HepG2 (cell line): Measurements from ENCODE around the gene STRBP. TPM values are rescaled to one million over a fixed set of nuclear protein-coding genes. Genes with fewer than 3 reads are reported as not detected.

Experiments used
- ATAC-seq: fragments of 200-7000 bp; cut with Tn5 transposase; 3 replicates; pipeline ENCODE4 v1.9.1; 2020; ENCODE audit warnings: mild to moderate bottlenecking, moderate library complexity
- BruUV-seq: library from RNA; stranded (reverse); fragments of 400-500 nt; replicated peaks from 2 replicates; lab custom pipeline; 2021; lab: Mats Ljungman, UMichigan
- CTCF ChIA-PET: fragments of 300-600 bp; formaldehyde crosslinking; extraction: SDS; loops from one replicate; lab custom pipeline; 2021; ENCODE audit warnings: low total read pairs, inconsistent platforms, low intra/inter-chr PET ratio; lab: Yijun Ruan, JAX
- POLR2A ChIA-PET: fragments of 350-600 bp; sonication (Branson Sonifier 250); formaldehyde crosslinking; loops from one replicate; lab custom pipeline; 2020; ENCODE audit warnings: antibody characterized with exemption, inconsistent platforms; lab: Yijun Ruan, JAX
- DNase-seq: peaks from one replicate; pipeline ENCODE4 v3.0.0-alpha.2; 2015; ENCODE audit warnings: low spot score
- FAIRE-seq: peaks from 3 replicates; lab custom pipeline; 2011; peaks lifted over from hg19 to GRCh38; lab: Jason Lieb, UNC
- H2AFZ ChIP-seq: one replicate; pipeline ENCODE4 v1.6.1; 2011; ENCODE audit warnings: low read length, inconsistent platforms
- H3K27ac ChIP-seq: fragments of 300-600 bp; 3 replicates; pipeline ENCODE4 v1.8.0; 2011; ENCODE audit warnings: mixed run types, mild to moderate bottlenecking, mixed read lengths, low read length, inconsistent platforms; ENCODE audit not compliant: insufficient read depth; ENCODE audit errors: extremely low read length
- H3K27me3 ChIP-seq, 2 experiments: fragments of 200-600 bp in 1 of 2; 2 replicates in 1 of 2; 3 replicates in 1 of 2; pipeline versions ENCODE4 v1.6.0 to v1.8.0; 2011; ENCODE audit warnings: low read length in 2 of 2, mild to moderate bottlenecking in 2 of 2, moderate library complexity in 2 of 2, inconsistent platforms in 1 of 2; ENCODE audit not compliant: insufficient read depth in 2 of 2, control insufficient read depth in 1 of 2
- H3K36me3 ChIP-seq, 2 experiments: fragments of 200-600 bp in 1 of 2; replicated peaks in 1 of 2; 2 replicates in 1 of 2; 3 replicates in 1 of 2; pipeline versions ENCODE4 v1.5.1 to v1.8.0; 2011; ENCODE audit warnings: low read length in 2 of 2, inconsistent platforms in 1 of 2; ENCODE audit not compliant: insufficient read depth in 2 of 2, control insufficient read depth in 1 of 2
- H3K4me1 ChIP-seq: 2 replicates; pipeline ENCODE4 v1.5.1; 2012; ENCODE audit warnings: low read length, inconsistent platforms; ENCODE audit not compliant: insufficient read depth
- H3K4me2 ChIP-seq: 2 replicates; pipeline ENCODE4 v1.6.0; 2011; ENCODE audit warnings: low read depth, low read length, inconsistent platforms
- H3K4me3 ChIP-seq, 3 experiments: fragments of 200-600 bp in 1 of 3; sonication (generic), shearing (Covaris generic) in 1 of 3; replicated peaks in 1 of 3; 2 replicates each; pipeline ENCODE4 v1.5.1; 2011 to 2016; ENCODE audit warnings: low read length in 3 of 3, inconsistent platforms in 2 of 3, low read depth in 2 of 3, mild to moderate bottlenecking in 2 of 3, control low read depth in 1 of 3, mixed read lengths in 1 of 3; ENCODE audit not compliant: insufficient read depth in 1 of 3
- H3K79me2 ChIP-seq: one replicate; pipeline ENCODE4 v1.6.1; 2011; ENCODE audit warnings: low read length, inconsistent platforms; ENCODE audit not compliant: insufficient read depth
- H3K9ac ChIP-seq: 2 replicates; pipeline ENCODE4 v1.6.0; 2011; ENCODE audit warnings: mild to moderate bottlenecking, low read depth, low read length, inconsistent platforms; ENCODE audit not compliant: insufficient read depth
- H3K9me3 ChIP-seq: 2 replicates; pipeline ENCODE4 v1.5.1; 2012; ENCODE audit warnings: mild to moderate bottlenecking, low read length
- H4K20me1 ChIP-seq: 2 replicates; pipeline ENCODE4 v1.6.0; 2011; ENCODE audit warnings: inconsistent platforms, mild to moderate bottlenecking, low read length, moderate library complexity; ENCODE audit not compliant: insufficient read depth
- ATAD3A ChIP-seq: sonication (generic); formaldehyde crosslinking; IDR thresholded peaks from 2 replicates; pipeline ENCODE4 v1.4.0; 2020; ENCODE audit warnings: missing genetic modification reagents
- ATF6 ChIP-seq: sonication (generic); formaldehyde crosslinking; conservative IDR thresholded peaks from 2 replicates; pipeline ENCODE4 v1.4.0; 2020; ENCODE audit warnings: missing genetic modification reagents
- EEA1 ChIP-seq: sonication (generic); formaldehyde crosslinking; IDR thresholded peaks from 2 replicates; pipeline ENCODE4 v1.5.1; 2020; ENCODE audit warnings: mild to moderate bottlenecking, missing genetic modification reagents, borderline replicate concordance
- ELF3 ChIP-seq: IDR thresholded peaks from 2 replicates; pipeline ENCODE4 v1.6.1; 2016; ENCODE audit warnings: missing genetic modification reagents, missing compliant biosample characterization
- LCORL ChIP-seq, 2 experiments: fragments of 450-650 bp in 1 of 2; sonication (generic) in 1 of 2; formaldehyde crosslinking in 1 of 2; IDR thresholded peaks; 2 replicates each; pipeline versions ENCODE4 v1.5.0 to v1.6.1; 2017 to 2020; ENCODE audit warnings: antibody characterized with exemption in 1 of 2, missing genetic modification reagents in 1 of 2
- ZNF367 ChIP-seq: sonication (generic); formaldehyde crosslinking; IDR thresholded peaks from 2 replicates; pipeline ENCODE4 v1.4.0; 2020; ENCODE audit warnings: missing genetic modification reagents, borderline replicate concordance
- ZNF430 ChIP-seq: sonication (generic); formaldehyde crosslinking; IDR thresholded peaks from 2 replicates; pipeline ENCODE4 v1.9.0; 2021; ENCODE audit warnings: mild to moderate bottlenecking, missing genetic modification reagents
- ZSCAN9 ChIP-seq: IDR thresholded peaks from 2 replicates; pipeline ENCODE4 v1.6.1; 2016; ENCODE audit warnings: borderline replicate concordance
- WGBS: methylation state at CpG from one replicate; pipeline ENCODE4 v1.1.6; 2017; ENCODE audit warnings: low lambda C conversion rate; 5-methylcytosine and 5-hydroxymethylcytosine counted together
- in situ Hi-C: cut with HindIII; loops from 2 replicates; pipeline ENCODE4 v1.10.0; 2017; ENCODE audit warnings: low pct_unique_long_range_greater_than_20kb; ENCODE audit not compliant: extremely low pct_ligation_motif_present
- intact Hi-C: fragments of 100-400 bp; cut with micrococcal nuclease; formaldehyde crosslinking; loops from one replicate; pipeline ENCODE4 v1.10.0; 2022; ENCODE audit not compliant: unreplicated experiment
- polyA plus RNA-seq, 8 experiments: library from polyadenylated mRNA; depleted of rRNA in 3 of 8; stranded (reverse) in 7 of 8; unstranded in 1 of 8; fragments of >200 nt; fragmentation: Illumina TruSeq in 4 of 8; extraction: Trizol in 4 of 8; gene quantifications; 2 replicates each; pipeline versions ENCODE4 v1.2.1 to v1.2.3, GENCODE V29; 2011 to 2016; ENCODE audit warnings: low read depth in 4 of 8, missing spikeins in 1 of 8, mixed read lengths in 1 of 8; ENCODE audit not compliant: insufficient read depth in 1 of 8
- total RNA-seq, 5 experiments: library from RNA; depleted of rRNA; stranded (reverse); fragments of >200 nt; fragmentation: Illumina TruSeq; extraction: Trizol; gene quantifications; 2 replicates each; pipeline ENCODE4 v1.2.3, GENCODE V29; 2016; ENCODE audit warnings: low read depth in 1 of 5
- TF ChIP-seq, protein P1 (sequence below): sonication (generic); formaldehyde crosslinking; IDR thresholded peaks from 2 replicates; pipeline ENCODE4 v1.4.0; 2020; ENCODE audit warnings: missing genetic modification reagents, mild to moderate bottlenecking, borderline replicate concordance
- TF ChIP-seq, protein P2 (sequence below): sonication (generic); formaldehyde crosslinking; IDR thresholded peaks from 2 replicates; pipeline ENCODE4 v1.8.0; 2022; ENCODE audit warnings: missing genetic modification reagents, low read depth, mild to moderate bottlenecking, borderline replicate concordance
- TF ChIP-seq, protein P3 (sequence below): sonication (generic); formaldehyde crosslinking; IDR thresholded peaks from 2 replicates; pipeline ENCODE4 v1.4.0; 2020; ENCODE audit warnings: missing genetic modification reagents

Gene STRBP
- total and polyA plus RNA-seq, 2 of the 13 experiments (the other 11 are each of a cell fraction or from before 2014, with no cell fraction given) = 14.5 to 38.5 TPM

- Histone ChIP-seq H3K9ac (no peak overlapping the region), H3K4me1 (peaks cover 13% of the 10 kb centered on the region), H3K27me3 (no peaks in the 10 kb centered on the region), H3K27ac (no peak overlapping the region), H2AFZ (no peak overlapping the region), H3K4me2 (no peak overlapping the region), H3K36me3 (no peaks in the 10 kb centered on the region), H3K9me3 (no peaks in the 10 kb centered on the region), H3K79me2 (peaks cover 13% of the 10 kb centered on the region), H3K4me3 (no peak overlapping the region), H4K20me1 (no peaks in the 10 kb centered on the region; the same call in 1 of the 2 replicates)
- ChIA-PET CTCF (no interaction called here), POLR2A (no interaction called here)
- in situ Hi-C loops = no loop called here
- DNase-seq = peak; percentile 51
- ATAC-seq = peak; percentile 71
- WGBS = 97% methylated on average over 1 of the region's 1 CpG
- no TSS peak for BruUV-seq
- intact Hi-C loops = no loop called here
- FAIRE-seq = peak; percentile 23
- TF ChIP-seq ZNF430 = no peak
- TF ChIP-seq, protein P1, sequence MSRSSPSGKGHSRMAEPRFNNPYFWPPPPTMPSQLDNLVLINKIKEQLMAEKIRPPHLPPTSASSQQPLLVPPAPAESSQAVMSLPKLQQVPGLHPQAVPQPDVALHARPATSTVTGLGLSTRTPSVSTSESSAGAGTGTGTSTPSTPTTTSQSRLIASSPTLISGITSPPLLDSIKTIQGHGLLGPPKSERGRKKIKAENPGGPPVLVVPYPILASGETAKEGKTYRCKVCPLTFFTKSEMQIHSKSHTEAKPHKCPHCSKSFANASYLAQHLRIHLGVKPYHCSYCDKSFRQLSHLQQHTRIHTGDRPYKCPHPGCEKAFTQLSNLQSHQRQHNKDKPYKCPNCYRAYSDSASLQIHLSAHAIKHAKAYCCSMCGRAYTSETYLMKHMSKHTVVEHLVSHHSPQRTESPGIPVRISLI (CRISPR knock-in tag) = peak; percentile 77; the same call in 1 of the 2 replicates
These were observed 32.9 kb downstream of the STRBP start for GRCh38 chr9:123235448-123235847.

GRCh38 chr9:123234853-123235252 lies 33.5 kb downstream of the STRBP start:
- no peak overlapping the region for H3K4me3 ChIP-seq
- FAIRE-seq = no peak
- peaks cover 13% of the 10 kb centered on the region for H3K4me1 ChIP-seq
- ChIA-PET POLR2A (no interaction called here), CTCF (no interaction called here)
- no TSS peak for BruUV-seq
- H3K4me2 ChIP-seq = no peak overlapping the region
- ATAC-seq = no peak
- H3K27ac ChIP-seq = no peak overlapping the region
- in situ Hi-C loops = no loop called here
- no peaks in the 10 kb centered on the region for H3K27me3 ChIP-seq
- no peaks in the 10 kb centered on the region for H3K9me3 ChIP-seq
- TF ChIP-seq LCORL (IDR thresholded peaks at IDR 0.05) (no peak), LCORL (CRISPR knock-in tag; IDR thresholded peaks at IDR 0.05) (no peak), ZNF367 (CRISPR knock-in tag) (no peak), ATAD3A (CRISPR knock-in tag) (no peak), EEA1 (CRISPR knock-in tag) (no peak), ELF3 (CRISPR knock-in tag) (no peak), ZSCAN9 (CRISPR knock-in tag) (no peak), ATF6 (CRISPR knock-in tag) (no peak)
- TF ChIP-seq, protein P2, sequence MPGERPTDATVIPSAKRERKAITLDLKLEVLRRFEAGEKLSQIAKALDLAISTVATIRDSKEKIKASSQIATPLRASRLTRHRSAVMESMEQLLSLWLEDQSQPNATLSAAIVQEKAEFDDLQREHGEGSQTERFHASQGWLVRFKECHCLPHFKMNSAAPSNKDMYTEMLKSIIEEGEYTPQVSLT = no peak
- TF ChIP-seq, protein P3, sequence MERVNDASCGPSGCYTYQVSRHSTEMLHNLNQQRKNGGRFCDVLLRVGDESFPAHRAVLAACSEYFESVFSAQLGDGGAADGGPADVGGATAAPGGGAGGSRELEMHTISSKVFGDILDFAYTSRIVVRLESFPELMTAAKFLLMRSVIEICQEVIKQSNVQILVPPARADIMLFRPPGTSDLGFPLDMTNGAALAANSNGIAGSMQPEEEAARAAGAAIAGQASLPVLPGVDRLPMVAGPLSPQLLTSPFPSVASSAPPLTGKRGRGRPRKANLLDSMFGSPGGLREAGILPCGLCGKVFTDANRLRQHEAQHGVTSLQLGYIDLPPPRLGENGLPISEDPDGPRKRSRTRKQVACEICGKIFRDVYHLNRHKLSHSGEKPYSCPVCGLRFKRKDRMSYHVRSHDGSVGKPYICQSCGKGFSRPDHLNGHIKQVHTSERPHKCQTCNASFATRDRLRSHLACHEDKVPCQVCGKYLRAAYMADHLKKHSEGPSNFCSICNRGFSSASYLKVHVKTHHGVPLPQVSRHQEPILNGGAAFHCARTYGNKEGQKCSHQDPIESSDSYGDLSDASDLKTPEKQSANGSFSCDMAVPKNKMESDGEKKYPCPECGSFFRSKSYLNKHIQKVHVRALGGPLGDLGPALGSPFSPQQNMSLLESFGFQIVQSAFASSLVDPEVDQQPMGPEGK = no peak
- H4K20me1 ChIP-seq = no peaks in the 10 kb centered on the region; the same call in 1 of the 2 replicates
- no peak overlapping the region for H3K9ac ChIP-seq
- DNase-seq = no peak
- peaks cover 11% of the 10 kb centered on the region for H3K79me2 ChIP-seq
- intact Hi-C loops = no loop called here
- no peak overlapping the region for H2AFZ ChIP-seq
- 96% methylated on average over 3 of the region's 3 CpGs for WGBS
- H3K36me3 ChIP-seq = no peaks in the 10 kb centered on the region
